ENCODE results near the gene TSSC4.

TSSC4 gene

DNA sequence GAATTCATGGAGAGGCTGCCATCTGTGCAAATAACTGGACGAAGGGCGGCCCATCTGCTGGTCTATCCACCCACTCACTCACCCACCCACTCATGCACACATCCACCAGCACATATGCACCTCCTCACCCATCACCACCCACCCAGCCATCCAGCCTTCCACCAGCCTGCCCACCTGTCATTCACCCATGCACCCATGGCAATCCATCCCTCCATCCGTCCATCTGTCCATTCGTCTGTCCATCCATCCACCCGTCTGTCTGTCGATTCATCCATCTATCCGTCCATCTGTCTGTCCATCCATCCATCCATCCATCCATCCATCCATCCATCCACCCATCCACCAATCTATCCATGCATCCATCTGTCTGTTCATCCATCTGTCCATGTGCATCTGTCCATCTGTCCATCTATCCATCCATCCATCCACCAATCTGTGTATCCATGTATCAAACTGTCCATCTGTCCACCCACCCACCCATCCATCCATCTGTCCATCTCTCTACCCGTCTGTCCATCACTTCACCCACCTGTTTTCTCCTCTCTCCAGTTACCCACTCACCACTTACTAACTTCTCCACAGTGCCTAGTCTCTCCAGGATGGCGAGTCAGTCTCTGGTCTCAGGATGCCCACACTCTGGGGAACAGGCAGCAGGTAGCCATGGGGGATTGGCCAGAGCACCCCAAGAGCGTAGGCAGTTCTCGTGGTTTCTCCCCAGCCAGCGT, 34.9 kb downstream of the TSSC4 start:
- DNase-seq: no peak

DNA sequence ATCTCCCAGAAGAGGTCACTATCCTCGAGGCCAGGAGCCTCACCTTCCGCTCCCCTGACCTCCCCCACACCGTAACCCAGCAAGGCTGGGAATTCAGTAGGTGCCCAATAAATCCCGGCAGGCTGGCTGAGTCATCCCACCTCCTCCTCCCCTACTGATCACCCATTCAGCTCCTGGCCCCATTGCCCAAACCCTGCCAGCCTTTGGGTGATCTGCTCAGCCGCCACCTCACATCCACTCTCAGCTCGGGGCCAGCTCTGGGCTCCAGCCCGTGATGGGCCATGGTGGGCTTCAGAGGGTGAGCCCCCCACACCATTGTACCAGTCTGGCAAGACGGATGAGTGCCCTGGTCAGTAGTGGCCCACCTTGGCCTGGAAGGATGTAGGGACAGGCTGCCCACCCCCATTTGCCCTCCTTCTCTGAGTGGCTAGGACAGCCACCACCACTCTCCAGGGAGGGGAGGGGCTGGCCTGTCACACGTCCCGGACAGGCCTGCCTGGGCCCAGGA, 35.5 kb downstream of the TSSC4 start:
- DNase-seq: no peak

DNA sequence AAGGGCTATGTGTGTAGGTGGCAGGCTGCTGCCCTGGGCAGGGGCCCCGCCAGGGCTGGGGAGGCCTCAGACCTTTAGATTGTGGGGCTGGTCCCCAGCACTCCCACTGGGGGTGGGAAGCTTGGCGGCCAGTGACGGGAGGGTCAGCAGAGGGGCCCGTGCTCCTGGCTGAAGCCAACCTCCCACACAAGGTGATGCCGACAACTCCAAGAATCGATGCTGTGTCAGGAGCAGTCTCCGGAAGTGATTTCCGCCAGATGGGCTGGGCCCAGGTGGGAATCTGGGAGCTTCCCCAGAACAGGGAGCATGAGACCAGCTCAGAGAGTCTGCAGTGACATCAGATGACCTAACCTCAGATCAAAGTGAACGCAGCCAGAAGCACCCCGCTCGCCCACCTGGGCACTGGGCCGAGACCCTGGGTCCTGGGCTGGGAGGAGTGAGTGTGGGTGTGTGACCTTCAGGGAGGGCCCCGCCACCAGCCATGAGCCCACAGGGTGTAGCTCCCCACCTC, 36.0 kb downstream of the TSSC4 start:
- no peak for DNase-seq

DNA sequence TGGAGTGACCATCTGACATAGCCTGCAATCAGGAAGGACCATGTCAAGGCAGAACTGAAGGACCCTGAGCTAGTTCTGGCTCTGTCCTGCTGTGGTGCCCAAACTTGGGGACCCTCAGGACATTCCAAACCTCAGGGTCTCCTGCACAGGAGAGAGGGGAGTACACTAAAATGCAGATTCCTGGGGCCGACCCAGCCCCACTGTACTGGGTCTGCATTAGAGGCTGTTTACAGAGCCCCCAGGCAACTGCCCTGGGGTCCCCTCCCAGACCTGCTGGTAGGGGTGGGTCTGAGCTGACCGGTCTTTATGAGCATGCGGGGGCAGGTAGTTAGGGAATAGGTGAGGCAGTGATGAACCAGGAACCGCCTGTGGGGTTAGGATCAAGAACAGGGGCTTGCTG, 37.0 kb downstream of the TSSC4 start:
- no peak for DNase-seq

DNA sequence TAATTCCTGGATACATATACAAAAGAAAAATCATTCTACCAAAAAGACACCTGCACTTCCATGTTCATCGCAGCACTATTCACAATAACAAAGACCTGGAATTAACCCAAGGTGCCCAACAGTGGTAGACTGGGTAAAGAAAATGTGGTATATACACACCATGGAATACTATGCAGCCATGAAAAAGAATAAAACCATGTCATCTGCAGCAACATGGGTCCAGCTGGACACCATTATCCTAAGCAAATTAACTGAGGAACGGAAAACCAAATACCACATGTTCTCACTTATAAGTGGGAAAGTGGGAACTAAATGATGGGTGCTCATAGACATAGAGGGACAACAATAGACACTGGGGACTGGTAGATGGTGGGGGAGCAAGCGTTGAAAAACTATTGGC, 39.3 kb downstream of the TSSC4 start:
- no peak for DNase-seq

DNA sequence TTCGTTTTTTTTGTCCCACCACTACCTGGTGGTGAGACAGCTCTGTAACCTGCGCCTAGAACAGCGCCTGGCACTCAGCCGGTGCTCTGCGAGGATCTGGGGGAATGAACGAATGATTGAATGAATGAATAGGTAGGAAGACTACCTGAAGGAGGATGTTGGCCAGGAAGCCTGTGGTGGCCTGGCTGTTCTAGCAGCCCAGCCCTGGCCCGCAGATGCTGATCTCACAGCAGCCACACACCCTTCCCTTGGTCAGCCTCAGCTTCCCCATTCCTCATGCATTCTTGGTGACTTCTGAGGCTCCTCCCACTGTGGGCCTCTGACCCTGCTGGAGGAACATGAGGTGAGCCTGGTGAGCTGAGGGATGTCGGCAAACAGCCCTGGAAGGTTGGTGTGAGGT, 40.1 kb downstream of the TSSC4 start:
- no peak for DNase-seq

DNA sequence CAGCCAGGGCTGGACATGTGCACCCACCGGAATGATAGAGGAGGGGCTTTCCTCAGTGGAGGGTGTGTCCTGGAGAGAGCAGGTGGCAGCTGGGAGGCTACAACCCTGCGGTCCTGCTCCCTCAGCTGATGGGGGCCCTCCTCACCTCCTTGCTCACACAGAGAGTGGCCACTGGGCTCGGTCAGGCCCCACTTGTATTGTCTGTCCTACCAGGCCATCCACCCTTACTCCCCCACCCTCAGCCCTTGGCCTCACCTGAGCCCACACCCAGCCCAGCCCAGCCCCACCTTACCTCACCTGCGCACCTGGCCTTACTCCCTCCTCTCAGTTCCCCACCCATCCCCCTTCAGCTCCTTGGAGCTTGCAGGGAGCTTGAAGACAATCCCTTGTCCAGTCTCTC, 40.6 kb downstream of the TSSC4 start:
- DNase-seq: no peak

DNA sequence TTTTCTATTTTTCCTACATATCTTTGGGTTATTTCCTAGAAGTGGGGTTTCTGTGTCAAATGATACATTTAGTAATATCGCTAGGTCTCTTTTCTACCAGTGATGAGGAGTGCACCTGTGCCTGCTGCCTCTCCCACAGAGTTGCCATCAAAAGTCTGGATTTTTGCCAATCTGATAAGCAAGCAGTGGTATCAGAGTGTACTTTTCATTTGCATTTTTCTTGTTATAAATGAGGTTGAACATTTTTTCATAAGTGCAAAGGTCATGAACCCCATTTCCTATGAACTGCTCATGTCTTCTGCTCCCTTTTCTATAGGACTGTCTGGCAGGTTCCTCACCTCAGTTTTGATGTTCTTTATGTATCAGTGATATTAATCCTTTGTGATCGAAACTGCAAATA, 42.0 kb downstream of the TSSC4 start:
- no peak for DNase-seq

DNA sequence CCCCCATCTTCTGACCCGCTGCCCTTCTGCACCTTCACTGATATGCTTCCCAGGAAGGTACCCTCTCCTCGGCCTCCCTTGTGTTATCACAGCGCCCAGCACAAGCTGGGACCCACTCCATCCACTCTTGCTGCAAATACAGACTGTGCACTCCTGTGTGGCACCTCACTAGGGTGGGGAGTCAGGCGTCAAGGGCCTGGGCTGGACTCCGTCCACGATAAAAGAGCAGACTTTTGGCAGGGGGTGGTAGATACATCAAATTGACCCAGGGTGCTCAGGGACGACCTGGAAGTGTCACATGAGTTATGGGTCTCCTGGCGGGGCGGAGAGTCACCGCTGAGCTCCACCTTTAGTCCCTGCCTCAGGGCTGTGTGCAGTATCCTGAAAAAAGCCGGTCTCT, 42.9 kb downstream of the TSSC4 start:
- no peak for DNase-seq

DNA sequence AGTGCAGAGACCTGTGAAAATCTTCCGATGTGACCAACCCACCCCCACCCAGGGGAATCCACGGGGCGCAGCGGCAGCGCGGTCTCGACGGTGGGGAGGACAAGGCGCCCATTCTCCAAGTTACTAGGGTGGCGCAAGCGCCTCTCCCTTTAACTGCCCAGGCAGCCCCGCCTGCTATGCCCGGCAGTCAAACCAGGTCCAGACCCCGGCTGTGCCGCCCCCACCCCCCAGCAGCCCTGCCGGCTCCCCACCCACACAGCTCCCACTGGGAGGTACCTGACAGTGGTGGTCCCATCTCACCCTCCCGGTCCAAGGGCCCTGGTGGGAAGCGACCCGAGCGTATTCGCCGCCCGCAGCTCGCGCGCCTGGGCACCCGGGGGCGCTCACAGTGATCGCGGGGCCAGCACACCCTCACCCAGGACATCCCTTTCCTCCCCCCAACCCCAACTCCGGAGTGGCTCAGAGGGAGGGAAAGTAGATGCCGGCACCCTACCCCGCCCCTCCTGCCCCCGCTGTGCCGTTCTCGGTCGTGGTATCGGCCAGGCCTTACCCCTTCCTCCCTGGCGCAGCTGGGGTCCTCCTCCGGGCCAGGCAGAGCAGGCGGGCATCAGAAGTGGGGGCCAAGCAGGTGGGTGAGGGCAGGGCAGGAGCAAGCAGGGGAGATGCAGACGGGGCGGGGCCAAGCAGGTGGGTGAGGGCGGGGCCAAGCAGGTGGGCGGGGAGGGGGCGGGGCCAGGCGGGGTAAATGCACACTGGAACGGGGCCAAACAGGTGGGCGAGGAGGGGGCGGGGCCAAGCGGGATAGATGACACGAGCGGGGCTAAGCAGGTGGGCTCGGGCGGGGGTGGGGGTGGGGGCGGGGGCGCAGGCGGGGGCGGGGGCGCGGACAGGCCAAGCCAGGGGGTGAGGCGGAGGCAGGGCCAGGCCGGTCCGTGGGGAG, 43.6 kb downstream of the TSSC4 start, which contains the start of gene TRPM5:
TRPM5 (minus strand) TSS at position 634 of the 940 bp plus-strand sequence. CDS start 21,478 bp downstream, outside the sequence.
- DNase-seq: no peak

DNA sequence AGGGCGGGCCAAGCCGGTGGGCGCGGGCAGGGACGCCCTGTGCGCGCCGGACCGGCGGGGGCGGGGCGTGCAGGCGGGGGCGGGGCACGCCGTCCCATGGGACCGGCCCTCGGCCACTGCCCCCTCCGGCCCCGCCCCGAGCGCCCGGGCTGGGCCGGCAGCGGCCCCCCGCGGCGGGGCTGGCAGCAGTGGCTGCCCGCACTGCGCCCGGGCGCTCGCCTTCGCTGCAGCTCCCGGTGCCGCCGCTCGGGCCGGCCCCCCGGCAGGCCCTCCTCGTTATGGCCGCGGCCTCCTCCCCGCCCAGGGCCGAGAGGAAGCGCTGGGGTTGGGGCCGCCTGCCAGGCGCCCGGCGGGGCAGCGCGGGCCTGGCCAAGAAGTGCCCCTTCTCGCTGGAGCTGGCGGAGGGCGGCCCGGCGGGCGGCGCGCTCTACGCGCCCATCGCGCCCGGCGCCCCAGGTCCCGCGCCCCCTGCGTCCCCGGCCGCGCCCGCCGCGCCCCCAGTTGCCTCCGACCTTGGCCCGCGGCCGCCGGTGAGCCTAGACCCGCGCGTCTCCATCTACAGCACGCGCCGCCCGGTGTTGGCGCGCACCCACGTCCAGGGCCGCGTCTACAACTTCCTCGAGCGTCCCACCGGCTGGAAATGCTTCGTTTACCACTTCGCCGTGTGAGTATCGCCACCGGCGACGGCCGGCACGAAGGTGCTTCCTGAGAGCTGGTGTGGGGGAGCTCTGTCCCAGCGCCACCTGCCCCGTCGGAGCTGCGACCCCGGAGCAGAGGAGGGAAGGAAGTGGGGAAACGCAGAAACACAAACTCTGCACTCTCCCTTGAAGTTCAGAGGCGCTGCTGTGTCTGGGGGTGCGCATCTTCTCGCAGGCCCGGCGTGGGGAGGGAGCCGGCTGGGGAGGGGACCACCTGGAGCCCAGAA, 44.5 kb downstream of the TSSC4 start, which contains the start of gene KCNQ1:
KCNQ1 (plus strand) TSS at position 188 of the 925 bp plus-strand sequence; CDS start at position 279, 91 bp downstream.
- peak in 1 of 2 experiments; percentile 33 for DNase-seq

DNA sequence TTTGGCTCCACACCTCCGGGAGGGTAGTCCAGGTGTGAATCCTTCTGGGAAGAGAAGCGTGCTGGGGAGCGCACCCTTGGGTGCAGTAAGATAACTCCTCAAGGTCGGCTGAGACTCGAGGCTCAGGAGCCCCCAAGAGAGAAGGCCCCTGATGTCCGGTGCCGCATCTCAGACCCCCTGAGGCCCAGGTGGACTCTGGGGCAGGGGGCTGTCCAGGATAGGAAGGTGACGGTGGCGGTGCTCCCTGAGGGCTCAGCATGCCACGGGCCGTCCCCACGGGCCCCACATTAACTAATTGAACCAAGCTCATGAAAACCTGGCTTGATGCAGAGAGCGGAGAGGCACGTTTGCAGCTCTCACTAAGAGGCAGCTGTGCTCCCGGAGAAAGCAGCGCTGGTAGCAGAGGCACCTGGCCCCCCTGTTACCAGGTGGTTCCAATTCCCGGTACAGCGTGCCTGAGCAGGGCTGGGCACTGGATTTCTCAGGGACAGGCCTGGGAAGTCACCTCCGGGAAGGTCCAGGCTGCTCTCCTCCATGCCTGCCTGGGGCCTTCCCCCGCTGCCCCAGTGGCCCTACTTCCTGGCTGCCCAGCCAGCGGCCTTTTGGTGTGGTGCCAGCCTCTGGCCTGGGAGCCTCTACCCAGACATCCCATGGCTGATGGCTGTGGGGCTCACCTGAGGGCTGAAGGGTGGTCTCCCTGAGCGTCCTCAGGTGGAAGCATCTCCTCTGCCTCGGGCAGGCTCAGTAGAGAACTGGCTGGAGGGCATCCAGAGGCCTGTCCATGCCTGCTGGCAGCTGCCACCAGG, 45.4 kb downstream of the TSSC4 start:
- no peak for DNase-seq

DNA sequence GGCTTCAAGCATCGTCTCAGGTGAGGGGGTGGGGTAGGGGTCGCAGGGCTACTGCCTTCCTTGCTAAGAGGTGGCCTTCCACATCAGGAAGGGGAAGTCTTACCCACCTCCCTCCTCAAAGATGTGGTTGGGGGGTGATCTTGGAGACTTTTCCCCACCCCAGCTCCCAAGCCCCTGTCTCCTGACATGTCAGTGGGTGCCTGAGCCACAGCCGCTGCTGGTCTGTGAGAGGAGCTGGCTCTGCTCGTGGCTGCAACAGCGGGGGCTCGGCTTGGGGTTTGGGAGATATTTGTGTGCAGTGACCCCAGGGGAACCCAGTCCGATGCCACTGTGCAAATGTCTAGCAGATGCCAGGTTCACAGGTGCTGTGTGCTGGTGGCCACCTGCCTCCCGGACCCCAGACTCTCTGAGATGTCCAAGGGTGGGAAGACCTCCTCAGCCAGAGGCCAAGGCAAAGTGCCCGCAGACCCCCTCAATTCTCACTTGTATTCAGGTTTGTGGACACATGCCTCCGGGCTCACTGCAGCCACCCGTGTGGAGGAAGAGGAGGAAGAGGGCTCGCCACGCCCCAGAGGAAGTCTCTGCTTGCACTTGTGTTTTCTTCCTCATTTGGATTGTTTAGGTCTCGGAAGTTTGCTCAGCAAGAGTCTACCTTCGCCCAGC, 46.2 kb downstream of the TSSC4 start:
- no peak for DNase-seq

DNA sequence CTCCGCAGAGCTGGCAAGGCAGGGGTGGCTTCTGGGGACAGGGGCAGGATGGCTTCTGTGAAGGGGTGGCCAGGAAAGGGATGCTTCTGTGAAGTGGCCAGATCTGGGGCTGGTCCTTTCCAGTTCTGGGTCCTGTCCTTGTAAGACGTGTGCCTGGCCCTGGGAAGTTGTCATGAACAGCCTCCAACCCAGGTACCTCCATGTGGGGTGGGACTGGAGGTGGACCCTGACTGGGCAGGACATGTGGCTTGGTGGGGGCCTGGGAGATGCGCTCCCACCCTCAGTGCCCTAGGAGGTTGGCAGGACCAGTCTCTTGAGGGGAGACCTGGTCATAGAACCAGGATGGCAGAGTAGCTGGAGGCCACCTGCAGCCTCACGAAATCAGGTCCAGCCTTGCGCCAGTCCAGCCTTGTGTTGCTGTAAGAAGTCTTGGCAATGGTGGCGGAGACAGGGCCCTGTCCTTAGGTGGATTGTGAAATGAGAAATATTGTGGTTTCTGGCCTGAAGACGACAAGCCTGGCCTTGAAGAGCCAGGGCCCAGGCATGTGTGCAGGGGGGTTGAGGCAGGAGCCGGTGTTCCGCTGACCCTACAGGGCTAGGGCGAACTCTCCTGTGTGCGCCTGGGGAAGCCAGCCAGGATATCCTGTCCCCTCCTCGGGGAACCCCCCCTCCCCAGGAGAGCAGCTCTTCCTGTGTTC, 46.9 kb downstream of the TSSC4 start:
- no peak for DNase-seq

DNA sequence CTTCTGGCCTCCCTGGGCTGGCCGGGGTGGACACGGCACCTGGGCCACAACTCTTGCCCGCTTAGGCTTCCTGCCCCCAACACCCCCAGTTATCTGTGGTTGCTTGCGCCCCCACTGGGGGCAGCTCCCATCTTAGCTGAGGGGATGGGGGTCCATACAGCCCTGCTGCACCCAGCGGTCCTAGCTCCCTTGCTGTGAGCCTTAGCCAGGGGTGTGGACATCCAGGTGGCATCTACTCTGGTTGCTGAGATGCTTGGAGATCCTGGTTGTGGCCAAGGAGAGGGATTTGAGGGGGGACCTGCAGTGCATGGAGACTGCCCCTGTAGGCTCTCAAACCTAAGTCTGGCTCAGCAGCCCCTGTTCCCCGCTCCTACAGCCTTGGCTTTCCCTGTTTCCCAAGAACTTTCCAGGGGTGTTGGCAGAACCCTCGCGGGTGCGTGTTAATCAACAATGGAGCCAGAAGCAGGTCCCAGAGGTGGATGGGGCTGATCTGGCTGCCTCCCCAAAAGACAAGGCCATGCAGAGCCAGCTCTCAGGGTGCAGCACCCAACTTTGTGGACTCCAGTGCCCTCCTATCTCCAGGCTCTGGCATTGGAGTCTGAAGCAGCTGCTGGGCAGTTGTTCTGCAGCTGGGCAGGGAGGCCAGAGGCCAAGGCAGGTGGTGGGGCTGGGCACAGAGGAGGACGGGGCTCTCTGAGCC, 47.6 kb downstream of the TSSC4 start:
- no peak for DNase-seq

DNA sequence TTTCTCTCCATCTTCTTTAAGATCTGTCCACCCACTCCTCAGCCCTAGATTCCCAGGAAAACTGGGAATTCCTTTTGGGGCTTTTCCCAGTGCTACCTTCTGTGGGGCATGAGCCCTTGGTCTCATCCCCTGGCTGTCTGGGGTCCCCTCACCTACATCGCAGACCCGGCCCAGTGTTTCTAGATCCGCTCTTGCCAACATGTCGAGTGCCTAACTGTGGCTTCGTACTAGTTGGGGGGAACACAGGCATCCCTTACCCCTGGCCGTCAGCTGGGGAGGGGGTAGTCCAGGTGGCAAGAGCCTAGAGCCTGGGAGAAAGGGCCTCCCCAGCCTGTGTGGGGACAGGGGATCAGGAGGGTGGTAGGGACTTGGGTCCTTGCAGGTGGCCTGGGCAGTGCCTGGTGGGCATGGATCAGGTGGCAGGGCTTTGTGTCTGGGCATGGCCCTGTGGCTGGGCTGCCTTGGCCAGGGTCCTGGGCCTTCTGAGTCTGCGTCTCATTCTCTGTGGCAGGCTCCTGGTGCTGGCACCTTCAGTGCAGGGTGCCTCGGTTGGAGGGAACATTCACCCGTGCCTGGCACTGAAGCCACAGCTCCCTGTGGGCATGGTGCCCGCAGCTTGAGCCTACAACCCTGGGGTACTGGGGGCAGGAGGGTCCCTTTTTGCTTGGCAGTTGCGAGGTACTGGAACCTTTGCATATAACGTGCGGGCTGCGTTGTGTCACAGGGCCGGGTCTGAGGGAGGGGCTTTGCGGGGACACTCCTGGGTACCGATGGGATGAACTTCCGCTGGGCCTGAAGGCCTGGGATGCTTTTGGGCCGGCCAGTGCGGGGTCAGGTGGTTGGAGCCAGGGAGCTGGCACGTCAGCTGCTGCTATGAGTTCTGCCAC, 48.4 kb downstream of the TSSC4 start:
- DNase-seq: no peak

DNA sequence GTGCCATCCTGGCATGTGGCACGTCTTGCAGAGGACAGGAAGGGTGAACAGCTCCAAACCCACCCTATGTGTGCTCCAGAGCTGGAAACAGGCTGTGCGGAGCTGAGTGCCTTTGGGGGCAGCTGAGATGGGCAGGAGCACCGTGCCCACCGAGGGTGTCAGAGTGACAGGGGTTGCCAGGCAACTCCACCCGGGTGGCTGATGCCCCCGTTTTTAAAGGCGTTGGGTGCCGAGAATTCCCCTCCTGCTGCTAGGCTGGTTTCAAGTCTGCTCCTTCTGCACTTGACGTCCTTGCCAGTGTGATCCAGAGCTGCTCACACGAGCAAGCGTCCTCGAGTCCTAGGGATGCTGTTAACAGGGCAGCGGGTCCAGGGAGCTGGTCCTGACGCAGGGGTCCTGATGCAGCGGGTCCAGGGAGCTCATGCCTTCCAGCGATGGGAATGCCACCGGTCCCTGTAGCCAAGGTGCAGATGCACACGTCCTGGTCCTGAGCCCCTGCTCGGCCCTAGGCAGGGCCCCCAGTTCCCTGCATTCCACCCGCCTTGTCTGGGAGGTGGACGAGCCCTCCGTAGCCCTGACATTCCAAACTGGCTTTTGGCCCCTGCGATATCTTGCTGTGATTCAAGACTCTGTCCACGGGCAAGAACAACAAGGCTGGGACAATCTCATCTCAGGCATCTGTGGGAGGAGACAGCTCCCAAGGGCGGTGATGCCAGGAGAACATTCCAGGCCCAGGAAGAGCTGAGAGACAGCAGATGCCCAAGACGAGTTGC, 49.2 kb downstream of the TSSC4 start:
- DNase-seq: no peak
